OCI-LY7 (cell line): ENCODE measurements around the gene KRTAP5-5. TPM values are rescaled to one million over a fixed set of nuclear protein-coding genes. Genes with fewer than 3 reads are reported as not detected.
"Not testable (repeated sequence)": the region's sequence is repeated elsewhere in the genome, so short reads cannot be mapped to it uniquely, and the experiment has no call there.

Experiments used
- BruUV-seq: library from RNA; stranded (reverse); fragments of 400-500 nt; replicated peaks from 2 replicates; lab custom pipeline; 2021; lab: Mats Ljungman, UMichigan
- CTCF ChIA-PET: fragments of 300-600 bp; sonication (Branson Sonifier 250); formaldehyde crosslinking; loops from one replicate; lab custom pipeline; 2022; ENCODE audit warnings: antibody characterized with exemption; ENCODE audit not compliant: unreplicated experiment; lab: Charles Lee
- POLR2A ChIA-PET: fragments of 300-600 bp; sonication (Branson Sonifier 250); formaldehyde crosslinking; loops from one replicate; lab custom pipeline; 2022; ENCODE audit warnings: antibody characterized with exemption; lab: Charles Lee
- DNase-seq: peaks from one replicate; pipeline ENCODE4 v3.0.0-alpha.2; 2015; ENCODE audit warnings: low spot score
- H2AFZ ChIP-seq: fragments of 200-600 bp; sonication (generic), shearing (Covaris generic); 2 replicates; pipeline ENCODE4 v1.6.1; 2014; ENCODE audit warnings: mild to moderate bottlenecking, antibody characterized with exemption, low read length, moderate library complexity
- H3K27ac ChIP-seq: fragments of 200-600 bp; sonication (generic); 2 replicates; pipeline ENCODE4 v1.5.1; 2014; ENCODE audit warnings: mixed run types, low read depth, mild to moderate bottlenecking, moderate library complexity, low read length, inconsistent platforms; ENCODE audit not compliant: poor library complexity, severe bottlenecking
- H3K36me3 ChIP-seq: fragments of 200-600 bp; sonication (generic); 2 replicates; pipeline ENCODE4 v1.6.1; 2014; ENCODE audit warnings: mild to moderate bottlenecking, antibody characterized with exemption, low read length, moderate library complexity, mixed read lengths; ENCODE audit not compliant: insufficient read depth
- H3K4me1 ChIP-seq: fragments of 200-600 bp; sonication (generic); 2 replicates; pipeline ENCODE4 v1.5.1; 2014; ENCODE audit warnings: mild to moderate bottlenecking, low read length; ENCODE audit not compliant: insufficient read depth, poor library complexity, severe bottlenecking
- H3K4me2 ChIP-seq: fragments of 200-600 bp; sonication (generic); 2 replicates; pipeline ENCODE4 v1.6.1; 2014; ENCODE audit warnings: mild to moderate bottlenecking, low read length
- H3K4me3 ChIP-seq: fragments of 200-600 bp; sonication (generic); 2 replicates; pipeline ENCODE4 v1.5.1; 2014; ENCODE audit warnings: mild to moderate bottlenecking, low read depth, low read length; ENCODE audit not compliant: poor library complexity, severe bottlenecking
- H3K79me2 ChIP-seq: fragments of 200-600 bp; sonication (generic); 2 replicates; pipeline ENCODE4 v1.6.1; 2016; ENCODE audit warnings: low read depth, mild to moderate bottlenecking, low read length, moderate library complexity, mixed read lengths; ENCODE audit not compliant: insufficient read depth
- H3K9me2 ChIP-seq: fragments of 200-600 bp; sonication (generic); 2 replicates; pipeline ENCODE4 v1.6.1; 2016; ENCODE audit warnings: mild to moderate bottlenecking, low read length, mixed read lengths; ENCODE audit not compliant: insufficient read depth
- H3K9me3 ChIP-seq: fragments of 200-600 bp; sonication (generic); 2 replicates; pipeline ENCODE4 v1.6.1; 2014; ENCODE audit warnings: mild to moderate bottlenecking, mixed run types, low read length, mixed read lengths
- H4K20me1 ChIP-seq: fragments of 200-600 bp; sonication (generic); 2 replicates; pipeline ENCODE4 v1.6.1; 2014; ENCODE audit warnings: mild to moderate bottlenecking, antibody characterized with exemption, low read length, moderate library complexity, mixed read lengths; ENCODE audit not compliant: insufficient read depth
- EZH2phosphoT487 ChIP-seq: fragments of 200-600 bp; sonication (generic); IDR thresholded peaks from 2 replicates; pipeline ENCODE4 v1.6.1; 2018; ENCODE audit warnings: low read depth, borderline replicate concordance, mild to moderate bottlenecking, mixed run types, antibody characterized with exemption, low read length, moderate library complexity, mixed read lengths
- intact Hi-C: fragments of 100-400 bp; cut with micrococcal nuclease; formaldehyde crosslinking; loops from one replicate; pipeline ENCODE4 v1.10.0; 2022; ENCODE audit not compliant: unreplicated experiment
- total RNA-seq, 2 experiments: library from RNA; depleted of rRNA in 1 of 2; stranded (reverse); fragments of >200 nt in 1 of 2; shearing (Covaris generic) in 1 of 2; gene quantifications; 2 replicates each; pipeline ENCODE4 v1.2.3, GENCODE V29; 2014 to 2022
- TF ChIP-seq, protein P1 (sequence below): fragments of 200-600 bp; sonication (generic); conservative IDR thresholded peaks from 2 replicates; pipeline ENCODE4 v1.5.1; 2014; ENCODE audit warnings: mild to moderate bottlenecking, antibody characterized with exemption, low read length, moderate library complexity, mixed read lengths

KRTAP5-5 gene
- total RNA-seq, 2 experiments from 2014 or later, result not detected

DNA sequence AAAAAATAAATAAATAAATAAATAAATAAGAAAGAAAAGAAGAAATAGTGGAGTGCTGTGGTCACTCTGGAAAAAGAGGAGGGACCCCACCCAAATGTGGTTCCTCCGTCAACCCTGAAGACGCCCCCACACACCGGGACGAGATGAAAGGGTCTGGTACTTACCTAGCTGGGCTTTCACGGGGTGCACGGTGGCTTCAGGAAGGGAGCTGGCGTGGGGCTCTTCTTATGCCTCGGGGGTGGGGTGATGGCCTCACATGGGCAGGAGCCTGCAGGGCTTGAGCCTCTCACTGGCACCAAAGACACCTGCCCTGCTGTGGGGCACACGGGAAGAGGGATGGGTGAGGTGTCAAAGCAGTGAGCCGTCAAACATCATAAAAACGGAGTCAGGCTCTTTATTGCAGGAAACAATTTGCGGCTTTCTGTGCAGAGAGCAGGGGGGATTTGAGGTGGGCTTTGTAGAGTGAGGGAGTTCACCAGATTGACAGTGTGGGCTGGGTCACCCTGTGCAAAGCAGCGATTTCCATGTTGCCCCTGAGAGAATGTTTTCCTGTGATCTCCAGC lies 39.4 kb downstream of the KRTAP5-5 start:
- DNase-seq, result no peak
- Histone ChIP-seq H3K4me1 (no peaks in the 10 kb centered on the region), H3K79me2 (no peaks in the 10 kb centered on the region), H3K4me2 (no peak overlapping the region), H3K27ac (no peak overlapping the region), H3K9me2 (no peaks in the 10 kb centered on the region), H2AFZ (no peak overlapping the region), H4K20me1 (no peaks in the 10 kb centered on the region), H3K36me3 (no peaks in the 10 kb centered on the region), H3K9me3 (no peaks in the 10 kb centered on the region), H3K4me3 (no peak overlapping the region)
- POLR2A ChIA-PET, result no interaction called here
- no TSS peak for BruUV-seq
- CTCF ChIA-PET, result no interaction called here
- TF ChIP-seq EZH2phosphoT487, result no peak
- TF ChIP-seq, protein P1, sequence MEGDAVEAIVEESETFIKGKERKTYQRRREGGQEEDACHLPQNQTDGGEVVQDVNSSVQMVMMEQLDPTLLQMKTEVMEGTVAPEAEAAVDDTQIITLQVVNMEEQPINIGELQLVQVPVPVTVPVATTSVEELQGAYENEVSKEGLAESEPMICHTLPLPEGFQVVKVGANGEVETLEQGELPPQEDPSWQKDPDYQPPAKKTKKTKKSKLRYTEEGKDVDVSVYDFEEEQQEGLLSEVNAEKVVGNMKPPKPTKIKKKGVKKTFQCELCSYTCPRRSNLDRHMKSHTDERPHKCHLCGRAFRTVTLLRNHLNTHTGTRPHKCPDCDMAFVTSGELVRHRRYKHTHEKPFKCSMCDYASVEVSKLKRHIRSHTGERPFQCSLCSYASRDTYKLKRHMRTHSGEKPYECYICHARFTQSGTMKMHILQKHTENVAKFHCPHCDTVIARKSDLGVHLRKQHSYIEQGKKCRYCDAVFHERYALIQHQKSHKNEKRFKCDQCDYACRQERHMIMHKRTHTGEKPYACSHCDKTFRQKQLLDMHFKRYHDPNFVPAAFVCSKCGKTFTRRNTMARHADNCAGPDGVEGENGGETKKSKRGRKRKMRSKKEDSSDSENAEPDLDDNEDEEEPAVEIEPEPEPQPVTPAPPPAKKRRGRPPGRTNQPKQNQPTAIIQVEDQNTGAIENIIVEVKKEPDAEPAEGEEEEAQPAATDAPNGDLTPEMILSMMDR, result no peak
- intact Hi-C loops, result no loop called here

DNA sequence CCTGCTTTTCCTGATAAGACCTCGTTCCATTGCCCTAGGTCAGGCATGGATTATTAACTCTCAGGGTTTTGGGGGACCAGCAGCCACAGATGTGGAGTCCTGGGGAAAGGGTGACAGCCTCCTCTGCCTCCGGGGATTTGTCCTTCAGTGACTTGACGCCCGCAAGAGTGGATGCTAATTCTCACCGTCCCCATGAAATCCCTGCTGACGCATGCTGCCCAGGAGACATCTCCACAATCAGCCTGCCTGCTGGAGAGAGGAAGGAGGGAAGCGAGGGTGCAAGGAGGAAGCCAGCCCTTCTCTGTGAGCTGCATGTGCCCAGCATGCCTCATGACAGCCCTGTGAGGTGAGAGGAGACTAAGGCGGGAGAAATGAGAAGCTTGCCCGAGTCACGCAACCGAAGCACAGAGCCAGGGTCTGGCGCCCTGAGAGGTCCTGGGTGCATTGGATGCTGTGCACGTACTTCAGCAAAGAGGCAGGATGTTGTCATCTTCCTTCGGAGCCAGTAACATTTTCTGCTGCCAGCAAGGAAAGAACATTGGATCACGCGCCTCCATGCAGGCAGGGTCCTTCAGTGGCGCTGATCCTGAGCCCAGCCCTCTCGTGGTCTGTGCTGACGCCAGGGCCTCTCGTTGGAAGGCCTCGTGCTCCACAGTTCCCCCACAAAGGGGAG lies 40.1 kb downstream of the KRTAP5-5 start:
- H3K79me2 ChIP-seq, result no peaks in the 10 kb centered on the region
- H3K4me2 ChIP-seq, result no peak overlapping the region
- ChIA-PET CTCF (no interaction called here), POLR2A (interaction anchor here (0.6 kb wide), 1 partner anchor 454 kb away, joined by 3 read pairs; no protein-coding TSS in a partner anchor)
- no peaks in the 10 kb centered on the region for H3K36me3 ChIP-seq
- H2AFZ ChIP-seq, result no peak overlapping the region
- H3K9me3 ChIP-seq, result no peaks in the 10 kb centered on the region
- H3K4me3 ChIP-seq, result no peak overlapping the region
- no peak overlapping the region for H3K27ac ChIP-seq
- H3K4me1 ChIP-seq, result no peaks in the 10 kb centered on the region
- TF ChIP-seq, protein P1, result no peak
- TF ChIP-seq EZH2phosphoT487, result no peak
- H3K9me2 ChIP-seq, result no peaks in the 10 kb centered on the region
- H4K20me1 ChIP-seq, result no peaks in the 10 kb centered on the region
- DNase-seq, result no peak
- intact Hi-C loops, result no loop called here
- BruUV-seq, result no TSS peak

GRCh38 chr11:1670457-1670856 lies 40.9 kb downstream of the KRTAP5-5 start:
- H3K36me3 ChIP-seq, H3K79me2 ChIP-seq, H3K4me1 ChIP-seq, H3K4me3 ChIP-seq, H3K27ac ChIP-seq, BruUV-seq, H3K9me2 ChIP-seq, H2AFZ ChIP-seq, POLR2A ChIA-PET, DNase-seq, CTCF ChIA-PET, H3K9me3 ChIP-seq, intact Hi-C loops, H3K4me2 ChIP-seq, H4K20me1 ChIP-seq: not testable (repeated sequence)
